ENCODE results near the gene RTBDN.

GRCh38 chr19:12864721-12865715 lies 30.6 kb upstream of the RTBDN start:
- TF ChIP-seq, protein P1, sequence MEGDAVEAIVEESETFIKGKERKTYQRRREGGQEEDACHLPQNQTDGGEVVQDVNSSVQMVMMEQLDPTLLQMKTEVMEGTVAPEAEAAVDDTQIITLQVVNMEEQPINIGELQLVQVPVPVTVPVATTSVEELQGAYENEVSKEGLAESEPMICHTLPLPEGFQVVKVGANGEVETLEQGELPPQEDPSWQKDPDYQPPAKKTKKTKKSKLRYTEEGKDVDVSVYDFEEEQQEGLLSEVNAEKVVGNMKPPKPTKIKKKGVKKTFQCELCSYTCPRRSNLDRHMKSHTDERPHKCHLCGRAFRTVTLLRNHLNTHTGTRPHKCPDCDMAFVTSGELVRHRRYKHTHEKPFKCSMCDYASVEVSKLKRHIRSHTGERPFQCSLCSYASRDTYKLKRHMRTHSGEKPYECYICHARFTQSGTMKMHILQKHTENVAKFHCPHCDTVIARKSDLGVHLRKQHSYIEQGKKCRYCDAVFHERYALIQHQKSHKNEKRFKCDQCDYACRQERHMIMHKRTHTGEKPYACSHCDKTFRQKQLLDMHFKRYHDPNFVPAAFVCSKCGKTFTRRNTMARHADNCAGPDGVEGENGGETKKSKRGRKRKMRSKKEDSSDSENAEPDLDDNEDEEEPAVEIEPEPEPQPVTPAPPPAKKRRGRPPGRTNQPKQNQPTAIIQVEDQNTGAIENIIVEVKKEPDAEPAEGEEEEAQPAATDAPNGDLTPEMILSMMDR (IDR thresholded peaks at IDR 0.05 in 4 of 5, conservative IDR thresholded peaks at IDR 0.05 in 1 of 5) = no peak
- TF ChIP-seq POLR2A (IDR thresholded peaks at IDR 0.05) = no peak

Data from gastrocnemius medialis (tissue), 4 donors.